Hepatocyte (in vitro differentiated cells): Measurements from ENCODE around the gene TAAR6. TPM values are rescaled to one million over a fixed set of nuclear protein-coding genes. Genes with fewer than 3 reads are reported as not detected.
A peak's percentile ranks its signal among the peaks of the same experiment; 100 is the strongest.
"Not testable (repeated sequence)": the region's sequence is repeated elsewhere in the genome, so short reads cannot be mapped to it uniquely, and the experiment has no call there.

Source experiments
- DNase-seq: peaks from one replicate; pipeline ENCODE4 v3.0.0-alpha.2; 2016; ENCODE audit warnings: low spot score
- H2AFZ ChIP-seq: fragments of 200-600 bp; sonication (generic); 2 replicates; pipeline ENCODE4 v1.6.0; 2016; ENCODE audit warnings: antibody characterized with exemption, mild to moderate bottlenecking
- H3K27ac ChIP-seq: fragments of 200-600 bp; sonication (generic); 2 replicates; pipeline ENCODE4 v1.5.1; 2016; ENCODE audit warnings: mild to moderate bottlenecking
- H3K27me3 ChIP-seq: fragments of 200-600 bp; sonication (generic); 2 replicates; pipeline ENCODE4 v1.6.1; 2016
- H3K36me3 ChIP-seq: fragments of 200-600 bp; sonication (generic); replicated peaks from 2 replicates; pipeline ENCODE4 v1.5.1; 2016; ENCODE audit warnings: low read depth; ENCODE audit not compliant: insufficient read depth
- H3K4me1 ChIP-seq: fragments of 200-600 bp; sonication (generic); 2 replicates; pipeline ENCODE4 v1.5.1; 2016; ENCODE audit warnings: mild to moderate bottlenecking, moderate library complexity; ENCODE audit not compliant: insufficient read depth
- H3K4me2 ChIP-seq: fragments of 200-600 bp; sonication (generic); 2 replicates; pipeline ENCODE4 v1.6.0; 2016
- H3K4me3 ChIP-seq: fragments of 200-600 bp; sonication (generic); 2 replicates; pipeline ENCODE4 v1.5.1; 2016; ENCODE audit warnings: mild to moderate bottlenecking
- H3K79me2 ChIP-seq: fragments of 200-600 bp; sonication (generic); 2 replicates; pipeline ENCODE4 v1.6.0; 2017; ENCODE audit warnings: mild to moderate bottlenecking
- H3K9me2 ChIP-seq: fragments of 200-600 bp; sonication (generic); replicated peaks from 2 replicates; pipeline ENCODE4 v1.6.0; 2017; ENCODE audit warnings: mild to moderate bottlenecking; ENCODE audit not compliant: insufficient read depth
- H3K9me3 ChIP-seq: fragments of 200-600 bp; sonication (generic); 2 replicates; pipeline ENCODE4 v1.5.1; 2016; ENCODE audit warnings: low read depth, mild to moderate bottlenecking
- H4K20me1 ChIP-seq: fragments of 200-600 bp; sonication (generic); 2 replicates; pipeline ENCODE4 v1.6.0; 2016; ENCODE audit warnings: mild to moderate bottlenecking; ENCODE audit not compliant: insufficient read depth, poor library complexity, severe bottlenecking
- CTCF ChIP-seq: fragments of 200-600 bp; sonication (generic); IDR thresholded peaks from 2 replicates; pipeline ENCODE4 v1.5.1; 2016; ENCODE audit warnings: antibody characterized with exemption, mild to moderate bottlenecking; ENCODE audit not compliant: poor library complexity
- EZH2 ChIP-seq: fragments of 200-600 bp; sonication (generic); IDR thresholded peaks from 2 replicates; pipeline ENCODE4 v1.6.1; 2016; ENCODE audit warnings: antibody characterized with exemption, mild to moderate bottlenecking, borderline replicate concordance
- EZH2phosphoT487 ChIP-seq: fragments of 200-600 bp; sonication (generic); IDR thresholded peaks from one replicate; pipeline ENCODE4 v1.6.1; 2018; ENCODE audit warnings: antibody characterized with exemption, mild to moderate bottlenecking, low read depth, moderate library complexity; ENCODE audit not compliant: unreplicated experiment, severe bottlenecking
- WGBS: methylation state at CpG from one replicate; pipeline ENCODE4 v1.1.6; 2016; ENCODE audit warnings: low lambda C conversion rate; ENCODE audit errors: missing lambda C conversion rate; 5-methylcytosine and 5-hydroxymethylcytosine counted together
- polyA plus RNA-seq: library from polyadenylated mRNA; unstranded; fragments of >200 nt; fragmentation: Nextera tagmentation; extraction: Ambion mirVana; gene quantifications from 2 replicates; pipeline ENCODE4 v1.2.1, GENCODE V29; 2016
- total RNA-seq: library from RNA; depleted of rRNA; stranded (reverse); fragments of >200 nt; gene quantifications from 2 replicates; pipeline ENCODE4 v1.2.3, GENCODE V29; 2014

Gene TAAR6
- total and polyA plus RNA-seq, 2 experiments from 2014 or later = not detected

DNA sequence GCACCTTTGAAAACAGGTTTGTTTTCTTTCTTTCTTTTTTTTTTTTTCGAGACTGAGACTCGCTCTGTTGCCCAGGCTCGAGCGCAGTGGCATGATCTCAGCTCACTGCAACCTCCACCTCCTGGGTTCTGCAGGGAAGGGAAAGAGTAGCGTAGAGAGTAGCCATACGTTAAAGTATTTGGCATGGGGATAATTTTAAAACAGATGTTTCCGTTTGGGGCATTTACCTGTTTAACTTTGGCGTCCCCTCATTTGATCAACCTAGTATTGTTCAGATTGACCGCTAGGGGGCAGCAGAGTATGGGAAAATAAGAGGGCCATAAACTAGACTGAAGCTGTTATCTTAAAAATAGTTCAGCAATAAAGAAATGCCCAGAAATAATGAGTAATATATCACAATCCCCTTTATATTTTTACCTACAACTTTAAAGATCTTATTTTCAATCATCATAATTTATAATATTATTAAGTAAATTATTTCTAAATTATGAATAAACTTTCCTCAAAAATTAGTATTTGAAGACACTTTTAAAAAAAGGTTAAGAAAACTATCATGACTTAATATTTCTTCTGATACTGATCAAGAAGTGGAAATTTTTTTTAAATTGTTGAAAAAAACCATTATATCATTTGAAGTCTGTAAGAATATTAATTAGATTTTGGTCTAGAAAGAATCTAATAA lies 39.7 kb upstream of the TAAR6 start:
- Histone ChIP-seq H3K36me3 (no peaks in the 10 kb centered on the region), H3K9me3 (no peaks in the 10 kb centered on the region), H3K4me1 (no peaks in the 10 kb centered on the region), H3K27me3 (no peaks in the 10 kb centered on the region), H3K4me3 (no peak overlapping the region), H4K20me1 (no peaks in the 10 kb centered on the region), H3K4me2 (peak overlapping the region; percentile 71), H2AFZ (peak overlapping the region; percentile 23), H3K9me2 (no peaks in the 10 kb centered on the region), H3K27ac (no peak overlapping the region), H3K79me2 (no peaks in the 10 kb centered on the region)
- DNase-seq = peak; percentile 86
- 26% methylated on average over 9 of the region's 9 CpGs for WGBS
- no peak for TF ChIP-seq EZH2
- no peak for TF ChIP-seq EZH2phosphoT487
- TF ChIP-seq CTCF = peak; percentile 92

- not testable (repeated sequence) for H3K9me3 ChIP-seq, H3K36me3 ChIP-seq
- WGBS = 75% methylated on average over 2 of the region's 2 CpGs
Measured at GRCh38 chr6:132534546-132534945, 35.6 kb upstream of the TAAR6 start.

GRCh38 chr6:132537145-132537544 lies 33.0 kb upstream of the TAAR6 start:
- Histone ChIP-seq H3K4me2 (no peak overlapping the region), H3K4me1 (no peaks in the 10 kb centered on the region), H3K9me3 (no peaks in the 10 kb centered on the region), H4K20me1 (no peaks in the 10 kb centered on the region), H3K27ac (no peak overlapping the region), H3K4me3 (no peak overlapping the region), H3K27me3 (no peaks in the 10 kb centered on the region), H3K9me2 (no peaks in the 10 kb centered on the region), H3K79me2 (no peaks in the 10 kb centered on the region), H2AFZ (no peak overlapping the region), H3K36me3 (no peaks in the 10 kb centered on the region)
- TF ChIP-seq CTCF (no peak), EZH2phosphoT487 (no peak), EZH2 (no peak)
- DNase-seq = no peak
- 84% methylated on average over 3 of the region's 3 CpGs for WGBS

More at GRCh38 chr6:132534546-132534945, 35.6 kb upstream of the TAAR6 start:
- not testable (repeated sequence) for H3K27me3 ChIP-seq, H3K27ac ChIP-seq, H3K4me2 ChIP-seq, DNase-seq, H2AFZ ChIP-seq, H3K4me1 ChIP-seq, H3K9me2 ChIP-seq, H4K20me1 ChIP-seq, H3K4me3 ChIP-seq, H3K79me2 ChIP-seq

DNA sequence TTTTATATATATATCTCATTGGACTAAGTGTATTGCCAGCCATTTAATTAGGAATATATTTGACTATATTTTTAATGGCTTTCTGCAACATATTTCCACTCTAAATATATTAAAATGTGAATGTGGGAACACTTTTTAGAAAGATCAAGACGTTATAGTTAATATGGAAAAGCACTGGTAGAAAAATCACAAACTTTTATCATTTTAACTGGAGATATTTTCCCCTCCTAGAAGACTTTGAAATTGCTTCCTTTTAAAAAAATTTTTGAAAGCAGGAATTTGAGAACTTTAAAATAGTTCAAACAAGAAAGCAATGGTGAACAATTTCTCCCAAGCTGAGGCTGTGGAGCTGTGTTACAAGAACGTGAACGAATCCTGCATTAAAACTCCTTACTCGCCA lies 32.1 kb upstream of the TAAR6 start, which contains the start of gene TAAR9:
TSS of gene TAAR9 (plus strand) at position 301 of the 400 bp plus-strand sequence. CDS start at position 314, 13 bp downstream.
- no peaks in the 10 kb centered on the region for H3K36me3 ChIP-seq
- no peak for DNase-seq
- no peaks in the 10 kb centered on the region for H3K79me2 ChIP-seq
- no peaks in the 10 kb centered on the region for H3K9me2 ChIP-seq
- 90% methylated on average over 4 of the region's 4 CpGs for WGBS
- no peaks in the 10 kb centered on the region for H3K9me3 ChIP-seq
- no peak within 1 kb of the TSS for H3K4me3 ChIP-seq
- TF ChIP-seq EZH2phosphoT487 (no peak), CTCF (no peak), EZH2 (no peak)
- H3K4me1 ChIP-seq = no peaks in the 10 kb centered on the region
- H3K4me2 ChIP-seq = no peak within 1 kb of the TSS
- H3K27ac ChIP-seq = no peak within 1 kb of the TSS
- H3K27me3 ChIP-seq = no peaks in the 10 kb centered on the region
- no peaks in the 10 kb centered on the region for H4K20me1 ChIP-seq
- no peak within 1 kb of the TSS for H2AFZ ChIP-seq
